KMS-11 (cell line): ENCODE results near the gene HSD3B2.

Experiments used
- H2AFZ ChIP-seq: fragments of 200-600 bp; sonication (generic); 2 replicates; pipeline ENCODE4 v1.6.1; 2016; ENCODE audit warnings: antibody characterized with exemption, mixed run types, low read depth
- H3K27ac ChIP-seq: fragments of 200-600 bp; sonication (generic); 2 replicates; pipeline ENCODE4 v1.6.1; 2016; ENCODE audit warnings: mild to moderate bottlenecking, mixed run types
- H3K27me3 ChIP-seq: fragments of 200-600 bp; sonication (generic); 2 replicates; pipeline ENCODE4 v1.6.1; 2017; ENCODE audit warnings: mild to moderate bottlenecking, low read depth, mixed run types, moderate library complexity; ENCODE audit not compliant: insufficient read depth
- H3K36me3 ChIP-seq: fragments of 200-600 bp; sonication (generic); 2 replicates; pipeline ENCODE4 v1.6.1; 2017; ENCODE audit warnings: mild to moderate bottlenecking, mixed run types; ENCODE audit not compliant: insufficient read depth
- H3K4me1 ChIP-seq: fragments of 200-600 bp; sonication (generic); 2 replicates; pipeline ENCODE4 v1.6.1; 2016; ENCODE audit warnings: mild to moderate bottlenecking, low read depth, mixed run types; ENCODE audit not compliant: poor library complexity, severe bottlenecking
- H3K4me2 ChIP-seq: fragments of 200-600 bp; sonication (generic); 2 replicates; pipeline ENCODE4 v1.7.0; 2016; ENCODE audit warnings: mild to moderate bottlenecking, mixed run types
- H3K4me3 ChIP-seq: fragments of 200-600 bp; sonication (generic); IDR thresholded peaks from 2 replicates; pipeline ENCODE4 v1.6.1; 2017; ENCODE audit warnings: low read depth, low read length, mixed read lengths; ENCODE audit not compliant: insufficient read depth
- H3K79me2 ChIP-seq: fragments of 200-600 bp; sonication (generic); 2 replicates; pipeline ENCODE4 v1.6.1; 2016; ENCODE audit warnings: low read depth, mixed run types; ENCODE audit not compliant: insufficient read depth
- H3K9ac ChIP-seq: fragments of 200-600 bp; sonication (generic); 2 replicates; pipeline ENCODE4 v1.6.1; 2016; ENCODE audit warnings: mild to moderate bottlenecking, mixed run types
- H4K20me1 ChIP-seq: fragments of 200-600 bp; sonication (generic); 2 replicates; pipeline ENCODE4 v1.6.1; 2016; ENCODE audit warnings: mild to moderate bottlenecking, mixed run types; ENCODE audit not compliant: insufficient read depth
- TF ChIP-seq, protein P1 (sequence below): fragments of 200-600 bp; sonication (generic); conservative IDR thresholded peaks from 2 replicates; pipeline ENCODE4 v1.6.1; 2017; ENCODE audit warnings: low read depth, mild to moderate bottlenecking, antibody characterized with exemption, low read length, moderate library complexity, mixed read lengths

HSD3B2 gene

DNA sequence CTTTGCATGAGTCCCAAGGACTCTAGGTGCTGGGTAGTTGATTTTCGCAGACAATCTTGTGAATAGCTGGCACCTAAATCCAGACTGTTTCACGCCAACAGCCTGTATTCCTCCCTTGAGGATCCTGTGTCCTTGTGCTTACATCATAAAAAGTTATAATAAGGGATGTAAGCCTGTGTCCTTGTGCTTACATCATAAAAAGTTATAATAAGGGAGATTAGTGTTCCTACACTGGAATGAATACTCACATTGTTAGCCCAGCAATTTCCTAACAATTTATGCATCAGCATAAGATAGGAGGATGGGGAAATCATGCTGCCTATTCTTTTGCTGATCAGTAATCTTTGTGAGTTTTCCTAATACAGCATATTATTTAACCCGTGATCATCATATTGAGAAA, 4.0 kb upstream of the HSD3B2 start:
- H3K79me2 ChIP-seq: no peaks in the 10 kb centered on the region
- H3K4me2 ChIP-seq: no peak overlapping the region
- no peak overlapping the region for H2AFZ ChIP-seq
- no peak overlapping the region for H3K9ac ChIP-seq
- H3K36me3 ChIP-seq: no peaks in the 10 kb centered on the region
- TF ChIP-seq, protein P1, sequence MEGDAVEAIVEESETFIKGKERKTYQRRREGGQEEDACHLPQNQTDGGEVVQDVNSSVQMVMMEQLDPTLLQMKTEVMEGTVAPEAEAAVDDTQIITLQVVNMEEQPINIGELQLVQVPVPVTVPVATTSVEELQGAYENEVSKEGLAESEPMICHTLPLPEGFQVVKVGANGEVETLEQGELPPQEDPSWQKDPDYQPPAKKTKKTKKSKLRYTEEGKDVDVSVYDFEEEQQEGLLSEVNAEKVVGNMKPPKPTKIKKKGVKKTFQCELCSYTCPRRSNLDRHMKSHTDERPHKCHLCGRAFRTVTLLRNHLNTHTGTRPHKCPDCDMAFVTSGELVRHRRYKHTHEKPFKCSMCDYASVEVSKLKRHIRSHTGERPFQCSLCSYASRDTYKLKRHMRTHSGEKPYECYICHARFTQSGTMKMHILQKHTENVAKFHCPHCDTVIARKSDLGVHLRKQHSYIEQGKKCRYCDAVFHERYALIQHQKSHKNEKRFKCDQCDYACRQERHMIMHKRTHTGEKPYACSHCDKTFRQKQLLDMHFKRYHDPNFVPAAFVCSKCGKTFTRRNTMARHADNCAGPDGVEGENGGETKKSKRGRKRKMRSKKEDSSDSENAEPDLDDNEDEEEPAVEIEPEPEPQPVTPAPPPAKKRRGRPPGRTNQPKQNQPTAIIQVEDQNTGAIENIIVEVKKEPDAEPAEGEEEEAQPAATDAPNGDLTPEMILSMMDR: no peak
- H3K27me3 ChIP-seq: no peaks in the 10 kb centered on the region
- H3K27ac ChIP-seq: no peak overlapping the region
- H3K4me1 ChIP-seq: no peaks in the 10 kb centered on the region
- no peaks in the 10 kb centered on the region for H4K20me1 ChIP-seq
- no peak overlapping the region for H3K4me3 ChIP-seq

DNA sequence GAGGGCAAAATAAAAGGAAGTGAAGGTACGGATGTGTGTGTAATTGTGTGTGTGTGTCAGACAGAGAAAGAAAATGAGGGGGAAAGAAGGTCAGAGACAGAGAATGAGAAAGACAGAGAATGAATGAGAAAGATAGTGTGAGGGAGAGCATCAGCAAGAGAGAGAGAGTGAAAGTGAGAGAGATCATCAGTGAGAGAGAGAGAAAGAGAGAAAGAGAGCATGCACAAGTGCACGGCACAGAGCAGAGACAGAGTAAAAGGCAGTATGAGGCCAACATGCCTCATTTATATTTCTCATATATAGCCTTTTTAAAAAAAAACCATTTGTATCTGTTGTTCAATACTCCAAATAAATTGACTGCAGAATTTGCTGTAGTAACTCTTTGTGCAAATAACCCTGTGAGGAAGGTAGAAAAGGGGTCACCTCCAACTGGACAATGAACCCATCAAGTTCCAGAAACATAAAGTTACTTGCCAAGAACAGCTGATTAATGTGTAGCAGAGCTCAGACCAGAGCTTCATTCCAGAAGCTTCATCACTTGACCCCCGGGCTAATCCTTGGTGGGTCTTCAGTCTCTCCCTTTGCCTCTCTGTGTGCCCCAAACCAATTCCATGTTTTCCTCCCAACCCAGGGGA, 1.2 kb downstream of the HSD3B2 start:
- Histone ChIP-seq H3K27me3 (no peaks in the 10 kb centered on the region), H4K20me1 (no peaks in the 10 kb centered on the region)
- TF ChIP-seq, protein P1: no peak

DNA sequence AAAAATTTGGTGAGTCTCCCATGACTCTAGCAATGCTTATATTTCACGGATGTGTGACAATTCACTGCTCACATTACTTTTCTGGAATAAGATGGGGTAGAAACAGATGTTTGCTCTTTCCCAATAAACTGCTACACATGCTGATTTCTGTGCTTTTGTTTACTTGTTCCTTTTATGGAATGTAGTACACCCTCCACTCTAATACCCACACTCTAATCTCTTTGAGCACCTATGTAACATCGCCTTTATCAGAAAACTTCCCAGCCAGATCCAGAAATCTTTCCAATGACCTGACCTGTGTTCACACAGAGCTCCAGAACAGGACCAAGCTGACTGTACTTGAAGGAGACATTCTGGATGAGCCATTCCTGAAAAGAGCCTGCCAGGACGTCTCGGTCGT, 4.2 kb downstream of the HSD3B2 start:
- no peak overlapping the region for H3K4me2 ChIP-seq
- H2AFZ ChIP-seq: no peak overlapping the region
- no peak overlapping the region for H3K4me3 ChIP-seq
- no peaks in the 10 kb centered on the region for H3K36me3 ChIP-seq
- H3K9ac ChIP-seq: no peak overlapping the region
- H3K27me3 ChIP-seq: no peaks in the 10 kb centered on the region
- H3K27ac ChIP-seq: no peak overlapping the region
- no peaks in the 10 kb centered on the region for H4K20me1 ChIP-seq
- no peaks in the 10 kb centered on the region for H3K4me1 ChIP-seq
- TF ChIP-seq, protein P1: no peak
- H3K79me2 ChIP-seq: no peaks in the 10 kb centered on the region

More for the DNA sequence above, 1.2 kb downstream of the HSD3B2 start:
- no peak overlapping the region for H3K9ac ChIP-seq
- H3K4me2 ChIP-seq: no peak overlapping the region
- no peak overlapping the region for H2AFZ ChIP-seq
- no peak overlapping the region for H3K4me3 ChIP-seq
- H3K36me3 ChIP-seq: no peaks in the 10 kb centered on the region
- H3K79me2 ChIP-seq: no peaks in the 10 kb centered on the region
- no peak overlapping the region for H3K27ac ChIP-seq
- H3K4me1 ChIP-seq: no peaks in the 10 kb centered on the region

DNA sequence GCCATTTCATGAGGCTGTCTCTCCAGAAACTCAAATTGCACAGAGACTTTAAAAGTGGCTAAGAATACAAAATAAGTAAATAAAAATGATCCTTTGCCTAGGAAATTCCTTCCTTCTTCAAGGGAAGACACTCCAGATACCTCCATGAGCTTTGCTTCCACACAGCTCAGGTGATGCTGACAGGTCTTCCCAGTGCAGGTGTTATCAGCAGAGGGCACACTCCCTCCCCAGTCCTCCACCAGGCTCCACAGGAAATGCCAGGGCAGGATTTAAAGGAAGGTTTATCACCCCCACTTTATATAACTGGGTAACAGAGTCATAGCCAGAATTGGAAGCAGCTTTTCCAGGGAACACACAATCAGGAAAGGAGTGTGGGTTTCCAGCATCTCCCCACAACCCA, 5.7 kb downstream of the HSD3B2 start:
- no peak overlapping the region for H3K4me3 ChIP-seq
- no peaks in the 10 kb centered on the region for H3K4me1 ChIP-seq
- no peak overlapping the region for H3K4me2 ChIP-seq
- no peaks in the 10 kb centered on the region for H3K36me3 ChIP-seq
- no peaks in the 10 kb centered on the region for H3K79me2 ChIP-seq
- no peaks in the 10 kb centered on the region for H4K20me1 ChIP-seq
- H3K9ac ChIP-seq: no peak overlapping the region
- TF ChIP-seq, protein P1: no peak
- no peaks in the 10 kb centered on the region for H3K27me3 ChIP-seq
- H2AFZ ChIP-seq: no peak overlapping the region
- no peak overlapping the region for H3K27ac ChIP-seq
